Neural cell (in vitro differentiated cells): Measurements from ENCODE around the gene EDIL3.

Experiments used
- CTCF ChIP-seq: fragments of 450-650 bp; IDR thresholded peaks from 2 replicates; pipeline ENCODE4 v1.5.1; 2014; ENCODE audit warnings: antibody characterized with exemption, mild to moderate bottlenecking, moderate library complexity; ENCODE audit not compliant: poor library complexity, severe bottlenecking
- EP300 ChIP-seq: fragments of 450-650 bp; conservative IDR thresholded peaks from 2 replicates; pipeline ENCODE4 v1.6.1; 2014; ENCODE audit warnings: antibody characterized with exemption, mild to moderate bottlenecking, moderate library complexity; ENCODE audit not compliant: poor library complexity, severe bottlenecking
- EZH2 ChIP-seq: fragments of 200-600, 300-800 bp; shearing (Covaris generic), sonication (generic); IDR thresholded peaks from 2 replicates; pipeline ENCODE4 v1.6.1; 2014; ENCODE audit warnings: antibody characterized with exemption, low read length, borderline replicate concordance, mild to moderate bottlenecking; ENCODE audit not compliant: insufficient read depth, poor library complexity, severe bottlenecking
- POLR2AphosphoS5 ChIP-seq: IDR thresholded peaks from 2 replicates; pipeline ENCODE4 v1.6.1; 2012
- RAD21 ChIP-seq: fragments of 450-650 bp; conservative IDR thresholded peaks from 2 replicates; pipeline ENCODE4 v1.6.1; 2014; ENCODE audit warnings: antibody characterized with exemption, mild to moderate bottlenecking, moderate library complexity

DNA sequence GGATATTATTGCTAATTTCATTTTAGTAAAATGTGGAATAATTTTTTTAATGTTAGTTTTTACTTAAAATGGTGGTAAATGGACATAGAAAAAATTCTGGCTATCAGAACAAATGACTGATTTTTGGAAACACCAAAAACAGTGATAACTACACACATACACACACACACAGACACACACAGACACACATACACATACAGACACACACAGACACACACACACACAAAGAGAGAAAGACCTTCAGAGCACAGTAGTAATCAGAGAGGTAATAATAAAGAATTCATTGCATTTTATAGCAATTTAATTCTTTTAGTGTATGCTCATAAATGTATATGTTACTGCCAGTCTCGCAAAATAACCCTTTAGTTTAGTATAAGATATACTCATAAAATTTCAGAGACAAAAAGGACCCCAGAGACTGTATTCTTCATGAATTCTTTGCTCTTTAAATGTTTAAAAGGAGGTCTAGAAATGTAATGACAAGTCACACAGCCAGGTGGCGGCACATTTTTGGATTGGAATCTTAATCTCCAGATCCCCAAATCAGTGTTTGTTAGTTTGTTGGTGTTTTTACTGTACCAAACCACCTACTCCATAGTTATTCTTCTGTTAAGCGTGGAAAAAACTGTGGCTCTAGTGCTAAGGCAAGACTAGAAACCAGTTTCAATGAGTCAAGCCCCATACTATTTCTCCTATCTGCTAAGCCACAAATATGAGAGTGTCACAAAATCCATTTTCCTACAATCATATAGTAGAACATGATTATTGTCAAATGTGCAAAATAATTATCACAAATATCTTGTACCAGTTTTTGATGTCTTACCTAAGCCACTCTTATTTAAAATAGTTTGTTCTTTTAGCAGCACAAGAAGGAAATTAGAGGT lies 109.9 kb downstream of the EDIL3 start:
- TF ChIP-seq CTCF (peak; percentile 56), POLR2AphosphoS5 (no peak), EP300 (no peak), EZH2 (no peak), RAD21 (peak; percentile 45)
